ENCODE data around the gene RXYLT1.

DNA sequence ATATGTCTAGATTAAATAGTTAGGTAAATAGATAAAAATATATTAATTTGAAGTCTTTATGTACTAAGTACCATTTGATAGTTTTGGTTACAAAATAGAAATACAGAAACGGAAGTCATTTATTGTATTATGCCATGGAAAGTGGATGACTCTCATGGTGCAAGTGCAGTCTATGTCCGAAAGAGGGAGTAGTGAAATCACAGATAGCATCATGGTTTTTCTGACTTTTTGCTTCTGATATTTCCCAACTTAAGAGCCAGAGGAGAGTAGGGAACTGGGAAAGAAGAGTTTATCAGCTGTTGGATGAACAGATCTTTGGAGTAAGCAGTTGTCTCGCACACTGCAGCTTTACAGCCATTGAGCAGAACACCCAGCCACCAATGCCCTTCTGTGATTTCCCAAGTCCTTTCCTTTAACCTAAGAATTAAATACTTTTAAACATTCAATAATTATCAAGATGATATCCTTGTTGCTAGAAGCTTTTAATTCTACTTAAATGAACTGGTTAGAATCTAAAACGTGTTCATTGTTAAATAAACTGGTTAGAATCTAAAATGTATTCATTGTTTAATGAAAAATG lies 46.4 kb downstream of the RXYLT1 start:
- TF ChIP-seq, protein P1, sequence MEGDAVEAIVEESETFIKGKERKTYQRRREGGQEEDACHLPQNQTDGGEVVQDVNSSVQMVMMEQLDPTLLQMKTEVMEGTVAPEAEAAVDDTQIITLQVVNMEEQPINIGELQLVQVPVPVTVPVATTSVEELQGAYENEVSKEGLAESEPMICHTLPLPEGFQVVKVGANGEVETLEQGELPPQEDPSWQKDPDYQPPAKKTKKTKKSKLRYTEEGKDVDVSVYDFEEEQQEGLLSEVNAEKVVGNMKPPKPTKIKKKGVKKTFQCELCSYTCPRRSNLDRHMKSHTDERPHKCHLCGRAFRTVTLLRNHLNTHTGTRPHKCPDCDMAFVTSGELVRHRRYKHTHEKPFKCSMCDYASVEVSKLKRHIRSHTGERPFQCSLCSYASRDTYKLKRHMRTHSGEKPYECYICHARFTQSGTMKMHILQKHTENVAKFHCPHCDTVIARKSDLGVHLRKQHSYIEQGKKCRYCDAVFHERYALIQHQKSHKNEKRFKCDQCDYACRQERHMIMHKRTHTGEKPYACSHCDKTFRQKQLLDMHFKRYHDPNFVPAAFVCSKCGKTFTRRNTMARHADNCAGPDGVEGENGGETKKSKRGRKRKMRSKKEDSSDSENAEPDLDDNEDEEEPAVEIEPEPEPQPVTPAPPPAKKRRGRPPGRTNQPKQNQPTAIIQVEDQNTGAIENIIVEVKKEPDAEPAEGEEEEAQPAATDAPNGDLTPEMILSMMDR (IDR thresholded peaks at IDR 0.05): peak; percentile 57; the same call in 1 of the 2 replicates
- TF ChIP-seq, protein P2, sequence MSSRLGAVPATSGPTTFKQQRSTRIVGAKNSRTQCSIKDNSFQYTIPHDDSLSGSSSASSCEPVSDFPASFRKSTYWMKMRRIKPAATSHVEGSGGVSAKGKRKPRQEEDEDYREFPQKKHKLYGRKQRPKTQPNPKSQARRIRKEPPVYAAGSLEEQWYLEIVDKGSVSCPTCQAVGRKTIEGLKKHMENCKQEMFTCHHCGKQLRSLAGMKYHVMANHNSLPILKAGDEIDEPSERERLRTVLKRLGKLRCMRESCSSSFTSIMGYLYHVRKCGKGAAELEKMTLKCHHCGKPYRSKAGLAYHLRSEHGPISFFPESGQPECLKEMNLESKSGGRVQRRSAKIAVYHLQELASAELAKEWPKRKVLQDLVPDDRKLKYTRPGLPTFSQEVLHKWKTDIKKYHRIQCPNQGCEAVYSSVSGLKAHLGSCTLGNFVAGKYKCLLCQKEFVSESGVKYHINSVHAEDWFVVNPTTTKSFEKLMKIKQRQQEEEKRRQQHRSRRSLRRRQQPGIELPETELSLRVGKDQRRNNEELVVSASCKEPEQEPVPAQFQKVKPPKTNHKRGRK (CRISPR knock-in tag; IDR thresholded peaks at IDR 0.05; ENCODE audit: borderline replicate concordance): no peak
- TF ChIP-seq FOXK1 (CRISPR knock-in tag; IDR thresholded peaks at IDR 0.05) (no peak), ZNF232 (CRISPR knock-in tag; IDR thresholded peaks at IDR 0.05) (no peak)
- TF ChIP-seq, protein P3, sequence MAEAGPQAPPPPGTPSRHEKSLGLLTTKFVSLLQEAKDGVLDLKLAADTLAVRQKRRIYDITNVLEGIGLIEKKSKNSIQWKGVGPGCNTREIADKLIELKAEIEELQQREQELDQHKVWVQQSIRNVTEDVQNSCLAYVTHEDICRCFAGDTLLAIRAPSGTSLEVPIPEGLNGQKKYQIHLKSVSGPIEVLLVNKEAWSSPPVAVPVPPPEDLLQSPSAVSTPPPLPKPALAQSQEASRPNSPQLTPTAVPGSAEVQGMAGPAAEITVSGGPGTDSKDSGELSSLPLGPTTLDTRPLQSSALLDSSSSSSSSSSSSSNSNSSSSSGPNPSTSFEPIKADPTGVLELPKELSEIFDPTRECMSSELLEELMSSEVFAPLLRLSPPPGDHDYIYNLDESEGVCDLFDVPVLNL (CRISPR knock-in tag; IDR thresholded peaks at IDR 0.05; ENCODE audit: borderline replicate concordance, low read depth): no peak
- TF ChIP-seq, protein P4, sequence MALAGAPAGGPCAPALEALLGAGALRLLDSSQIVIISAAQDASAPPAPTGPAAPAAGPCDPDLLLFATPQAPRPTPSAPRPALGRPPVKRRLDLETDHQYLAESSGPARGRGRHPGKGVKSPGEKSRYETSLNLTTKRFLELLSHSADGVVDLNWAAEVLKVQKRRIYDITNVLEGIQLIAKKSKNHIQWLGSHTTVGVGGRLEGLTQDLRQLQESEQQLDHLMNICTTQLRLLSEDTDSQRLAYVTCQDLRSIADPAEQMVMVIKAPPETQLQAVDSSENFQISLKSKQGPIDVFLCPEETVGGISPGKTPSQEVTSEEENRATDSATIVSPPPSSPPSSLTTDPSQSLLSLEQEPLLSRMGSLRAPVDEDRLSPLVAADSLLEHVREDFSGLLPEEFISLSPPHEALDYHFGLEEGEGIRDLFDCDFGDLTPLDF (CRISPR knock-in tag; IDR thresholded peaks at IDR 0.05): no peak
- TF ChIP-seq, protein P5, sequence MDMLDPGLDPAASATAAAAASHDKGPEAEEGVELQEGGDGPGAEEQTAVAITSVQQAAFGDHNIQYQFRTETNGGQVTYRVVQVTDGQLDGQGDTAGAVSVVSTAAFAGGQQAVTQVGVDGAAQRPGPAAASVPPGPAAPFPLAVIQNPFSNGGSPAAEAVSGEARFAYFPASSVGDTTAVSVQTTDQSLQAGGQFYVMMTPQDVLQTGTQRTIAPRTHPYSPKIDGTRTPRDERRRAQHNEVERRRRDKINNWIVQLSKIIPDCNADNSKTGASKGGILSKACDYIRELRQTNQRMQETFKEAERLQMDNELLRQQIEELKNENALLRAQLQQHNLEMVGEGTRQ (CRISPR knock-in tag; IDR thresholded peaks at IDR 0.05): no peak
